K562 (cell line): ENCODE measurements around the gene PPDPF. TPM values are rescaled to one million over a fixed set of nuclear protein-coding genes. Genes with fewer than 3 reads are reported as not detected.

ENCODE experiments used
- ATAC-seq: fragments of 200-7000 bp; cut with Tn5 transposase; 3 replicates; pipeline ENCODE4 v1.9.1; 2020; ENCODE audit warnings: moderate library complexity
- BruUV-seq: library from RNA; stranded (reverse); fragments of 400-500 nt; replicated peaks from 2 replicates; lab custom pipeline; 2021; lab: Mats Ljungman, UMichigan
- CTCF ChIA-PET: fragments of 300-600 bp; formaldehyde crosslinking; extraction: SDS; loops from one replicate; lab custom pipeline; 2021; ENCODE audit warnings: low intra/inter-chr PET ratio; lab: Yijun Ruan, JAX
- POLR2A ChIA-PET: fragments of 300-600, 350-650 bp; sonication (Branson Sonifier 250); formaldehyde crosslinking; extraction: SDS; loops from one replicate; lab custom pipeline; 2021; ENCODE audit warnings: antibody characterized with exemption, inconsistent platforms; lab: Yijun Ruan, JAX
- DNase-seq, 4 experiments: peaks; one replicate each; pipeline versions ENCODE4 v3.0.0 to v3.0.0-alpha.2; 2011 to 2018; ENCODE audit warnings: low spot score in 3 of 4, mixed read lengths in 3 of 4; ENCODE audit errors: extremely low read depth in 1 of 4
- FAIRE-seq: peaks from 2 replicates; lab custom pipeline; 2011; peaks lifted over from hg19 to GRCh38; lab: Jason Lieb, UNC
- H2AFZ ChIP-seq: 2 replicates; pipeline ENCODE4 v1.6.0; 2011; ENCODE audit warnings: low read depth, low read length, control low read depth, inconsistent platforms
- H3K27ac ChIP-seq: fragments of 200-600 bp; 3 replicates; pipeline ENCODE4 v1.8.0; 2011; ENCODE audit warnings: low read depth, mild to moderate bottlenecking, control low read depth, inconsistent platforms, low read length, moderate library complexity, mixed read lengths; ENCODE audit errors: extremely low read depth
- H3K27me3 ChIP-seq, 2 experiments: fragments of 300-600 bp in 1 of 2; 2 replicates in 1 of 2; 3 replicates in 1 of 2; pipeline versions ENCODE4 v1.6.0 to v1.8.0; 2011; ENCODE audit warnings: inconsistent platforms in 2 of 2, low read length in 2 of 2, mild to moderate bottlenecking in 1 of 2, mixed read lengths in 1 of 2, moderate library complexity in 1 of 2; ENCODE audit not compliant: control insufficient read depth in 2 of 2, insufficient read depth in 2 of 2
- H3K36me3 ChIP-seq: fragments of 300-600 bp; 3 replicates; pipeline ENCODE4 v1.8.0; 2011; ENCODE audit warnings: mild to moderate bottlenecking, low read length, inconsistent platforms; ENCODE audit not compliant: control insufficient read depth, insufficient read depth
- H3K4me1 ChIP-seq, 2 experiments: fragments of 200-600 bp in 1 of 2; replicated peaks in 1 of 2; 2 replicates in 1 of 2; 3 replicates in 1 of 2; pipeline versions ENCODE4 v1.5.1 to v1.8.0; 2011; ENCODE audit warnings: inconsistent platforms in 2 of 2, low read length in 2 of 2, mild to moderate bottlenecking in 1 of 2, mixed read lengths in 1 of 2, moderate library complexity in 1 of 2; ENCODE audit not compliant: control insufficient read depth in 2 of 2, insufficient read depth in 2 of 2
- H3K4me2 ChIP-seq: 2 replicates; pipeline ENCODE4 v1.6.1; 2011; ENCODE audit warnings: low read length, control low read depth, inconsistent platforms, mixed read lengths; ENCODE audit not compliant: insufficient read depth
- H3K4me3 ChIP-seq: fragments of 200-600 bp; sonication (generic), shearing (Covaris generic); 2 replicates; pipeline ENCODE4 v1.5.1; 2016; ENCODE audit warnings: control low read depth, inconsistent platforms
- H3K79me2 ChIP-seq: fragments of 200-600 bp; 3 replicates; pipeline ENCODE4 v1.8.0; 2011; ENCODE audit warnings: low read length, inconsistent platforms; ENCODE audit not compliant: control insufficient read depth, insufficient read depth
- H3K9ac ChIP-seq, 2 experiments: 2 replicates each; pipeline versions ENCODE4 v1.6.0 to v1.6.1; 2011; ENCODE audit warnings: low read depth in 2 of 2, low read length in 2 of 2, control low read depth in 1 of 2, inconsistent platforms in 1 of 2, mild to moderate bottlenecking in 1 of 2, mixed read lengths in 1 of 2; ENCODE audit not compliant: insufficient read depth in 1 of 2
- H3K9me1 ChIP-seq: one replicate; pipeline ENCODE4 v1.6.0; 2011; ENCODE audit warnings: inconsistent platforms, mild to moderate bottlenecking, low read length, moderate library complexity; ENCODE audit not compliant: control insufficient read depth, insufficient read depth
- H3K9me3 ChIP-seq: replicated peaks from 2 replicates; pipeline ENCODE4 v1.5.1; 2011; ENCODE audit warnings: low read depth, low read length, inconsistent platforms; ENCODE audit not compliant: control insufficient read depth, insufficient read depth
- H4K20me1 ChIP-seq: replicated peaks from 2 replicates; pipeline ENCODE4 v1.6.1; 2011; ENCODE audit warnings: low read length, inconsistent platforms, mixed read lengths; ENCODE audit not compliant: control insufficient read depth, insufficient read depth
- CREM ChIP-seq: IDR thresholded peaks from 2 replicates; pipeline ENCODE4 v1.6.1; 2014; ENCODE audit warnings: antibody characterized with exemption, low read depth
- MITF ChIP-seq: IDR thresholded peaks from 2 replicates; pipeline ENCODE4 v1.6.1; 2014; ENCODE audit warnings: antibody characterized with exemption
- RNF2 ChIP-seq: sonication (generic); IDR thresholded peaks from 2 replicates; pipeline ENCODE4 v1.6.1; 2016
- STAT6 ChIP-seq: sonication (generic); formaldehyde crosslinking; IDR thresholded peaks from 2 replicates; pipeline ENCODE4 v1.8.1; 2023; ENCODE audit warnings: mild to moderate bottlenecking, missing genetic modification reagents
- TAF1 ChIP-seq: IDR thresholded peaks from 2 replicates; pipeline ENCODE4 v1.6.1; 2011; ENCODE audit warnings: mild to moderate bottlenecking, low read length, moderate library complexity; ENCODE audit not compliant: insufficient read depth, control insufficient read depth, severe bottlenecking; ENCODE audit errors: extremely low read depth
- TBP ChIP-seq: optimal IDR thresholded peaks from 2 replicates; pipeline ENCODE3; 2011; ENCODE audit warnings: low read depth, low read length, improper control_type of control experiment
- ZNF75A ChIP-seq: fragments of 450-650 bp; formaldehyde crosslinking; IDR thresholded peaks from 2 replicates; pipeline ENCODE4 v1.4.0; 2020; ENCODE audit warnings: mild to moderate bottlenecking
- WGBS: fragments of 100-300 bp; shearing (Covaris generic); methylation state at CpG from one replicate; pipeline ENCODE4 v1.1.6; 2016; ENCODE audit warnings: low coverage, mixed read lengths; ENCODE audit not compliant: insufficient coverage; ENCODE audit errors: missing lambda C conversion rate; 5-methylcytosine and 5-hydroxymethylcytosine counted together
- in situ Hi-C: fragments of 300-500 bp; cut with MboI; formaldehyde crosslinking; loops from 4 replicates; pipeline ENCODE4 v1.15.0; 2018; ENCODE audit warnings: inconsistent platforms, mixed read lengths
- intact Hi-C: fragments of 100-400 bp; cut with micrococcal nuclease; formaldehyde crosslinking; loops from 2 replicates; pipeline ENCODE4 v1.14.2; 2022
- polyA plus RNA-seq, 8 experiments: library from polyadenylated mRNA; depleted of rRNA in 4 of 8; stranded (reverse) in 5 of 8; unstranded in 3 of 8; fragments of >200 nt; fragmentation: Nextera tagmentation in 2 of 8; fragmentation: Illumina TruSeq in 1 of 8; extraction: Ambion mirVana in 2 of 8; extraction: Trizol in 1 of 8; gene quantifications; 2 replicates each; pipeline versions ENCODE4 v1.2.1 to v1.2.3, GENCODE V29; 2011 to 2014; ENCODE audit warnings: inconsistent platforms in 1 of 8, missing spikeins in 1 of 8
- total RNA-seq, 7 experiments: library from RNA; depleted of rRNA in 6 of 7; stranded (reverse); fragments of >200 nt in 6 of 7; fragmentation: Illumina TruSeq in 2 of 7; extraction: Trizol in 2 of 7; gene quantifications; 2 replicates each; pipeline versions ENCODE4 v1.2.1 to v1.2.3, GENCODE V29; 2011 to 2021; ENCODE audit warnings: low replicate concordance in 1 of 7
- TF ChIP-seq, protein P1 (sequence below): IDR thresholded peaks from 2 replicates; pipeline ENCODE4 v1.6.1; 2011; ENCODE audit warnings: borderline replicate concordance, low read depth, mild to moderate bottlenecking, moderate library complexity, low read length; ENCODE audit not compliant: insufficient read depth, poor library complexity, severe bottlenecking
- TF ChIP-seq, protein P2 (sequence below), 2 experiments: fragments of 450-650 bp; conservative IDR thresholded peaks; 2 replicates each; pipeline ENCODE4 v1.6.1; 2017; ENCODE audit warnings: mild to moderate bottlenecking in 2 of 2, moderate library complexity in 2 of 2

PPDPF gene
- total and polyA plus RNA-seq, 9 of the 15 experiments (the other 6 are each of a cell fraction or from before 2014, with no cell fraction given) = 0.77 to 233 (median 10.5) TPM

DNA sequence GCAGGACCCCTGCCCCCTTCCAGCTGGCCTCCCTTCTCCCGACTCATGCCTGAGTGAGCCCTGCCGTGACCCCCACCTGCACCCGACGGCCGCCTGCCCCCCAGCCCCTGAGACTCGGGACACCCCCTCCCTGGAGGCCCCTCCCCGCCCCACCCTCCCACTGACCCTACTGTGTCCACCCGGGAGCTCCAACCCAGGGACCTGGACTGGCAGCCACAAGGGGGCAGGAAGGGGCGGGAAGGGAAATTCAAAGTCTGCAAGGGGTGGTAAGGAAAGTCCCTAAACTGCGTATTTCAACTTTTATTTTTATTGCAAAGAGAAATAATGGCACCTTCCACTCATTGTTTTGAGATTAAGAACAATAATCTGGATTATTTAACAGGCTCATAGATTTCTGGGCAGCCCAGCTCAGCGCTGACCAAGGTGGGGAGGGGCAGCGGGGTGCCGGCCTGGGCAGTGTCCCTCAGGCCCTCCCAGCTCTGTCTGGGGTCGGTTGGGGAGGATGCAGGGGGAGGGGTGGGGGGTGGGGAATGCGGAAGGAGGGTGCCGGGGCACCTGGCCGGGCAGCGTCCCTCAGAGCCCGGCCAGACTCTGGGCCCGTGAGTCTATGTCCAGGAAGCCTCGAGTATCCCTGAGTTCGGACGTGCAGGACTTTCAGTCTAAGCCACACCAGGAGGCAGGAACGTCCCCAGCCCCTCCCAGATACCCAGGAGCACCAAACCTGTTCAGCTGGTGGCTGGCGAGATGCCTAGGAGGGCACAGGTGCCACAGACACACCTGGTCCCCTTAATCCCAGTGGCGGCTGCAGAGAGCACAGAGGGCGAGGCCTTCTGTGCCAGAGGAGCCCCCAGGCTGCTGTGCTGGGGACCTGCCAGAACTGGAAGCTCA lies 17.9 kb downstream of the PPDPF start (continued):
- TF ChIP-seq, protein P1, sequence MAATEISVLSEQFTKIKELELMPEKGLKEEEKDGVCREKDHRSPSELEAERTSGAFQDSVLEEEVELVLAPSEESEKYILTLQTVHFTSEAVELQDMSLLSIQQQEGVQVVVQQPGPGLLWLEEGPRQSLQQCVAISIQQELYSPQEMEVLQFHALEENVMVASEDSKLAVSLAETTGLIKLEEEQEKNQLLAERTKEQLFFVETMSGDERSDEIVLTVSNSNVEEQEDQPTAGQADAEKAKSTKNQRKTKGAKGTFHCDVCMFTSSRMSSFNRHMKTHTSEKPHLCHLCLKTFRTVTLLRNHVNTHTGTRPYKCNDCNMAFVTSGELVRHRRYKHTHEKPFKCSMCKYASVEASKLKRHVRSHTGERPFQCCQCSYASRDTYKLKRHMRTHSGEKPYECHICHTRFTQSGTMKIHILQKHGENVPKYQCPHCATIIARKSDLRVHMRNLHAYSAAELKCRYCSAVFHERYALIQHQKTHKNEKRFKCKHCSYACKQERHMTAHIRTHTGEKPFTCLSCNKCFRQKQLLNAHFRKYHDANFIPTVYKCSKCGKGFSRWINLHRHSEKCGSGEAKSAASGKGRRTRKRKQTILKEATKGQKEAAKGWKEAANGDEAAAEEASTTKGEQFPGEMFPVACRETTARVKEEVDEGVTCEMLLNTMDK = peak; percentile 76
- TF ChIP-seq, protein P2, sequence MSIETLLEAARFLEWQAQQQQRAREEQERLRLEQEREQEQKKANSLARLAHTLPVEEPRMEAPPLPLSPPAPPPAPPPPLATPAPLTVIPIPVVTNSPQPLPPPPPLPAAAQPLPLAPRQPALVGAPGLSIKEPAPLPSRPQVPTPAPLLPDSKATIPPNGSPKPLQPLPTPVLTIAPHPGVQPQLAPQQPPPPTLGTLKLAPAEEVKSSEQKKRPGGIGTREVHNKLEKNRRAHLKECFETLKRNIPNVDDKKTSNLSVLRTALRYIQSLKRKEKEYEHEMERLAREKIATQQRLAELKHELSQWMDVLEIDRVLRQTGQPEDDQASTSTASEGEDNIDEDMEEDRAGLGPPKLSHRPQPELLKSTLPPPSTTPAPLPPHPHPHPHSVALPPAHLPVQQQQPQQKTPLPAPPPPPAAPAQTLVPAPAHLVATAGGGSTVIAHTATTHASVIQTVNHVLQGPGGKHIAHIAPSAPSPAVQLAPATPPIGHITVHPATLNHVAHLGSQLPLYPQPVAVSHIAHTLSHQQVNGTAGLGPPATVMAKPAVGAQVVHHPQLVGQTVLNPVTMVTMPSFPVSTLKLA (conservative IDR thresholded peaks at IDR 0.05) = 0 out of 4 replicates have a peak, but pooled peaks of 1 of the 2 experiments have one; percentile 10

- no TSS peak for BruUV-seq
- no peak for TF ChIP-seq ZNF75A (CRISPR knock-in tag)
- no peak for TF ChIP-seq RNF2
- TF ChIP-seq TBP = no peak
- no peak for TF ChIP-seq MITF
- no peak for TF ChIP-seq STAT6 (CRISPR knock-in tag)
- no peak for TF ChIP-seq CREM
- no peak for TF ChIP-seq TAF1
- TF ChIP-seq, all 486 proteins: peak for 0
- Histone ChIP-seq H4K20me1 (peaks cover 3% of the 10 kb centered on the region), H3K36me3 (no peaks in the 10 kb centered on the region), H3K79me2 (no peaks in the 10 kb centered on the region), H3K4me2 (no peak overlapping the region), H3K9me1 (no peaks in the 10 kb centered on the region), H3K27ac (no peak overlapping the region), H2AFZ (no peak overlapping the region), H3K27me3 (peaks cover 0 to 22% of the 10 kb centered on the region in 2 experiments; a peak in 2 of 5 replicates), H3K9ac (no peak overlapping the region), H3K4me3 (no peak overlapping the region), H3K4me1 (peaks cover 6 to 91% of the 10 kb centered on the region in 2 experiments; a peak in 4 of 5 replicates), H3K9me3 (no peaks in the 10 kb centered on the region)
- FAIRE-seq (no peak), ATAC-seq (no peak), DNase-seq (no peak)
- WGBS = 51% methylated on average over 8 of the region's 12 CpGs
- in situ Hi-C loops (no loop called here), intact Hi-C loops (loop anchor here (2.0 to 10.0 kb wide), 4 partner anchors 116 to 498 kb away; partner anchors contain the start of genes ARFRP1, C20orf204, RTEL1 and STMN3)
- ChIA-PET CTCF (interaction anchor here (0.6 to 3.4 kb wide), 2 partner anchors 435 to 747 kb away, joined by 3 to 25 read pairs; no protein-coding TSS in a partner anchor), POLR2A (interaction anchor here (0.5 to 1.1 kb wide), 5 partner anchors 16 to 526 kb away, joined by 3 to 6 read pairs (median 3); partner anchors contain the start of gene PRPF6)
These were observed 18.5 kb downstream of the PPDPF start for GRCh38 chr20:63539092-63539430.
